NCI-H2196 treated with DMSO at 0.1 percent for 48 hours (cell line): ENCODE results near the gene NTHL1.
A peak's percentile ranks its signal among the peaks of the same experiment; 100 is the strongest.
"Not testable (repeated sequence)": the region's sequence is repeated elsewhere in the genome, so short reads cannot be mapped to it uniquely, and the experiment has no call there.

Source experiments
- DNase-seq: peaks from one replicate; lab custom pipeline; 2025; ENCODE audit not compliant: unreplicated experiment; lab: John Stamatoyannopoulos, UW

The NTHL1 gene

GRCh38 chr16:2011726-2012125 is 35.9 kb downstream of the NTHL1 start:
- DNase-seq, result not testable (repeated sequence)

- DNase-seq, result peak; percentile 78
Measured at GRCh38 chr16:2009791-2010510, 37.7 kb downstream of the NTHL1 start, which contains the start of gene ZNF598. Gene ZNF598, minus strand, starts transcription at chr16:2009821.

GRCh38 chr16:2009164-2009711 is 38.4 kb downstream of the NTHL1 start:
- DNase-seq, result no peak

- DNase-seq, result no peak
Measured at GRCh38 chr16:2008631-2009163, 38.9 kb downstream of the NTHL1 start.

- DNase-seq, result peak; percentile 56
Measured at GRCh38 chr16:2008009-2008526, 39.6 kb downstream of the NTHL1 start.

GRCh38 chr16:2007081-2007836 is 40.4 kb downstream of the NTHL1 start:
- no peak for DNase-seq

GRCh38 chr16:2006317-2006716 is 41.3 kb downstream of the NTHL1 start:
- DNase-seq, result no peak

- no peak for DNase-seq
Measured at GRCh38 chr16:2005646-2006045, 42.0 kb downstream of the NTHL1 start.

- DNase-seq, result no peak
Measured at GRCh38 chr16:2004795-2005517, 42.7 kb downstream of the NTHL1 start.

GRCh38 chr16:2003827-2004641 is 43.6 kb downstream of the NTHL1 start:
- DNase-seq, result peak; percentile 88

GRCh38 chr16:2003231-2003826 is 44.3 kb downstream of the NTHL1 start:
- no peak for DNase-seq

- DNase-seq, result no peak
Measured at GRCh38 chr16:2002406-2003230, 45.0 kb downstream of the NTHL1 start.

GRCh38 chr16:2001456-2002355 is 45.9 kb downstream of the NTHL1 start:
- DNase-seq, result no peak

- no peak for DNase-seq
Measured at GRCh38 chr16:2001035-2001434, 46.6 kb downstream of the NTHL1 start.

GRCh38 chr16:1999866-2000514 is 47.6 kb downstream of the NTHL1 start:
- DNase-seq, result no peak

- DNase-seq, result no peak
Measured at GRCh38 chr16:1998852-1999801, 48.5 kb downstream of the NTHL1 start.
